A673 (cell line): Measurements from ENCODE around the gene CPNE8.

Experiments used
- CTCF ChIP-seq: fragments of 300-800, 200-600 bp; sonication (generic); conservative IDR thresholded peaks from 2 replicates; pipeline ENCODE4 v1.5.1; 2017; ENCODE audit warnings: low read depth, mild to moderate bottlenecking, antibody characterized with exemption, low read length, moderate library complexity, mixed read lengths
- EZH2 ChIP-seq: fragments of 200-600 bp; sonication (generic); IDR thresholded peaks from 2 replicates; pipeline ENCODE4 v1.6.1; 2017; ENCODE audit warnings: borderline replicate concordance, low read depth, mild to moderate bottlenecking, mixed read lengths, antibody characterized with exemption, low read length; ENCODE audit not compliant: poor library complexity, severe bottlenecking

- TF ChIP-seq CTCF (no peak), EZH2 (no peak)
Measured at GRCh38 chr12:38690646-38691045, 214.7 kb downstream of the CPNE8 start.
